ENCODE measurements around the gene MRPL24. TPM values are rescaled to one million over a fixed set of nuclear protein-coding genes. Genes with fewer than 3 reads are reported as not detected.

The MRPL24 gene
- total and polyA plus RNA-seq, 2 of the 13 experiments (the other 11 are each of a cell fraction or from before 2014, with no cell fraction given), result 38.1 to 42.9 TPM

DNA sequence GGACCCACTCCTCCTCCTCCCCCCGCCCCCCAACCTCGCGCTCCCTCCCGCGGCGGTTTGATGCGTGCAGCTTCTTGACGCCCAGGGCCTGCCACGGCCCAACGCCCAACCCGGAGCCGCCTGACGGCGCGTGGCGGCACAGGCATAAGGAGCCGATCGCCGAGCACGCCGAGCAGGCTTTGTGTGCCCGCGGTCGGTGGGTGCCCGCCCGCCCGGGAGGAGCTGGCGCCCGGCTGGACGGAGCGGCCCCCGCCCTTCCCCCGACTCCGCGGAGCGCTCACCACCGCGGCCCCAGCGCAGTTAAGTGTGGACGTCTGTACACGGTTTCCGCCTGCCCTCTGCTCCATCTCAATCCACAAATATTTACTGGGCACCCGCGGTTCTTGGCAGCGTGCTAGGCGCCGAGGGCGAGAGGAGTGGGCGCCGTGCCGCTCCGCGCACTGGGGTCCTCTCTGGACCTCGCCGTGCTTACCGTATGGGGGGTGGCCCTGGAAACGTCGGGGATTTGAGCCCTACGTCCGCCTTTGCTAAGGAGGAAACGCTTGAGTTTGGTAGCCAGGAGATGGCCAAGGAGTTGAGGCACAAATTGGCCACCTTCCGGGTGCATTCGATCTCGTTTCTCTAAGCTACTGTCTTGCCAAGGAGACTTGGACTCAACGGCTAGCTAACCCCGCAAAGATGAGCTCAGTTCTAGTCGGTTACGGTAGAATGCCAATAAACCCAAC, 11.0 kb upstream of the MRPL24 start (continued):
- TF ChIP-seq ZFP36L1 (CRISPR knock-in tag; IDR thresholded peaks at IDR 0.05) (no peak), SMARCE1 (IDR thresholded peaks at IDR 0.05; ENCODE audit: borderline replicate concordance) (no peak), THAP7 (CRISPR knock-in tag; IDR thresholded peaks at IDR 0.05) (peak; percentile 88; the same call in 1 of the 2 replicates), RFX1 (IDR thresholded peaks at IDR 0.05) (no peak), ZNF749 (CRISPR knock-in tag; IDR thresholded peaks at IDR 0.05; ENCODE audit: borderline replicate concordance) (0 out of 2 replicates have a peak, but pooled peaks have one; percentile 64), SALL1 (CRISPR knock-in tag; IDR thresholded peaks at IDR 0.05) (peak; percentile 81), KAT8 (CRISPR knock-in tag; IDR thresholded peaks at IDR 0.05) (peak; percentile 76), THAP8 (CRISPR knock-in tag; IDR thresholded peaks at IDR 0.05; ENCODE audit: borderline replicate concordance) (no peak), PHF21A (CRISPR knock-in tag; IDR thresholded peaks at IDR 0.05) (no peak), ZNF333 (CRISPR knock-in tag; IDR thresholded peaks at IDR 0.05; ENCODE audit: borderline replicate concordance) (no peak), ZFP37 (CRISPR knock-in tag; IDR thresholded peaks at IDR 0.05; ENCODE audit: borderline replicate concordance) (no peak), ZFP90 (CRISPR knock-in tag; IDR thresholded peaks at IDR 0.05; ENCODE audit: borderline replicate concordance) (peak; percentile 24; the same call in 1 of the 2 replicates), SP4 (CRISPR knock-in tag; IDR thresholded peaks at IDR 0.05) (peak; percentile 84), PRDM4 (CRISPR knock-in tag; IDR thresholded peaks at IDR 0.05; ENCODE audit: borderline replicate concordance) (no peak)
- TF ChIP-seq, protein P1, sequence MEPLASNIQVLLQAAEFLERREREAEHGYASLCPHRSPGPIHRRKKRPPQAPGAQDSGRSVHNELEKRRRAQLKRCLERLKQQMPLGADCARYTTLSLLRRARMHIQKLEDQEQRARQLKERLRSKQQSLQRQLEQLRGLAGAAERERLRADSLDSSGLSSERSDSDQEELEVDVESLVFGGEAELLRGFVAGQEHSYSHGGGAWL (CRISPR knock-in tag; IDR thresholded peaks at IDR 0.05), result peak; percentile 60; the same call in 1 of the 2 replicates
- TF ChIP-seq, protein P2, sequence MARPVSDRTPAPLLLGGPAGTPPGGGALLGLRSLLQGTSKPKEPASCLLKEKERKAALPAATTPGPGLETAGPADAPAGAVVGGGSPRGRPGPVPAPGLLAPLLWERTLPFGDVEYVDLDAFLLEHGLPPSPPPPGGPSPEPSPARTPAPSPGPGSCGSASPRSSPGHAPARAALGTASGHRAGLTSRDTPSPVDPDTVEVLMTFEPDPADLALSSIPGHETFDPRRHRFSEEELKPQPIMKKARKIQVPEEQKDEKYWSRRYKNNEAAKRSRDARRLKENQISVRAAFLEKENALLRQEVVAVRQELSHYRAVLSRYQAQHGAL (CRISPR knock-in tag; IDR thresholded peaks at IDR 0.05; ENCODE audit: not compliant biosample characterization), result no peak
- TF ChIP-seq, protein P3, sequence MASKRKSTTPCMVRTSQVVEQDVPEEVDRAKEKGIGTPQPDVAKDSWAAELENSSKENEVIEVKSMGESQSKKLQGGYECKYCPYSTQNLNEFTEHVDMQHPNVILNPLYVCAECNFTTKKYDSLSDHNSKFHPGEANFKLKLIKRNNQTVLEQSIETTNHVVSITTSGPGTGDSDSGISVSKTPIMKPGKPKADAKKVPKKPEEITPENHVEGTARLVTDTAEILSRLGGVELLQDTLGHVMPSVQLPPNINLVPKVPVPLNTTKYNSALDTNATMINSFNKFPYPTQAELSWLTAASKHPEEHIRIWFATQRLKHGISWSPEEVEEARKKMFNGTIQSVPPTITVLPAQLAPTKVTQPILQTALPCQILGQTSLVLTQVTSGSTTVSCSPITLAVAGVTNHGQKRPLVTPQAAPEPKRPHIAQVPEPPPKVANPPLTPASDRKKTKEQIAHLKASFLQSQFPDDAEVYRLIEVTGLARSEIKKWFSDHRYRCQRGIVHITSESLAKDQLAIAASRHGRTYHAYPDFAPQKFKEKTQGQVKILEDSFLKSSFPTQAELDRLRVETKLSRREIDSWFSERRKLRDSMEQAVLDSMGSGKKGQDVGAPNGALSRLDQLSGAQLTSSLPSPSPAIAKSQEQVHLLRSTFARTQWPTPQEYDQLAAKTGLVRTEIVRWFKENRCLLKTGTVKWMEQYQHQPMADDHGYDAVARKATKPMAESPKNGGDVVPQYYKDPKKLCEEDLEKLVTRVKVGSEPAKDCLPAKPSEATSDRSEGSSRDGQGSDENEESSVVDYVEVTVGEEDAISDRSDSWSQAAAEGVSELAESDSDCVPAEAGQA (IDR thresholded peaks at IDR 0.05; ENCODE audit: low read depth), result peak; percentile 57; the same call in 1 of the 2 replicates
- TF ChIP-seq, protein P3 (CRISPR knock-in tag; IDR thresholded peaks at IDR 0.05; ENCODE audit: borderline replicate concordance), result 0 out of 2 replicates have a peak, but pooled peaks have one; percentile 19

Measured in HepG2 (cell line).